Breast epithelium (tissue), 4 donors: ENCODE measurements around the gene MECR. TPM values are rescaled to one million over a fixed set of nuclear protein-coding genes. Genes with fewer than 3 reads are reported as not detected.

ENCODE experiments used
- DNase-seq, 2 donors: peaks; one replicate each; pipeline ENCODE4 v3.0.0-alpha.2; 2019; ENCODE audit warnings: low spot score in 2 of 2
- H3K27ac ChIP-seq, 2 donors: fragments of 200-600 bp; sonication (generic) in 1 of 2; one replicate each; pipeline ENCODE4 v1.5.1; 2016 to 2019; ENCODE audit warnings: mild to moderate bottlenecking in 1 of 2
- H3K27me3 ChIP-seq, 2 donors: fragments of 200-600 bp; sonication (generic) in 1 of 2; one replicate each; pipeline versions ENCODE4 v1.5.1 to v1.6.0; 2017 to 2019; ENCODE audit warnings: control low read depth in 1 of 2, mild to moderate bottlenecking in 1 of 2
- H3K36me3 ChIP-seq: fragments of 200-600 bp; one replicate; pipeline ENCODE4 v1.5.1; 2019
- H3K4me1 ChIP-seq, 2 donors: fragments of 200-600 bp; sonication (generic); one replicate each; pipeline ENCODE4 v1.5.1; 2016 to 2019; ENCODE audit warnings: control low read depth in 1 of 2
- H3K4me3 ChIP-seq, 3 donors: fragments of 200-600 bp; sonication (generic); 1 replicate in 2 of 3; 2 replicates in 1 of 3; pipeline ENCODE4 v1.5.1; 2016 to 2019; ENCODE audit warnings: mild to moderate bottlenecking in 3 of 3, moderate library complexity in 2 of 3
- H3K9me3 ChIP-seq, 2 donors: fragments of 200-600 bp; sonication (generic) in 1 of 2; one replicate each; pipeline ENCODE4 v1.5.1; 2016 to 2019; ENCODE audit warnings: control low read depth in 1 of 2
- CTCF ChIP-seq, 3 donors: fragments of 450-650 bp; IDR thresholded peaks; one replicate each; pipeline ENCODE4 v1.5.1; 2016 to 2017; ENCODE audit warnings: antibody characterized with exemption in 3 of 3, mild to moderate bottlenecking in 3 of 3, moderate library complexity in 3 of 3
- POLR2A ChIP-seq: fragments of 450-650 bp; IDR thresholded peaks from one replicate; pipeline ENCODE4 v1.6.1; 2016; ENCODE audit warnings: antibody characterized with exemption, mild to moderate bottlenecking, moderate library complexity
- POLR2AphosphoS5 ChIP-seq, 3 donors: sonication (generic); formaldehyde crosslinking; IDR thresholded peaks; one replicate each; pipeline ENCODE4 v1.6.1; 2017; ENCODE audit warnings: antibody characterized with exemption in 3 of 3
- intact Hi-C: fragments of 100-400 bp; cut with DNase I; formaldehyde crosslinking; loops from one replicate; pipeline ENCODE4 v1.15.1; 2023; ENCODE audit warnings: low total_unique reads
- total RNA-seq, 3 donors: library from RNA; depleted of rRNA; stranded (reverse); fragments of >200 nt; gene quantifications; one replicate each; pipeline ENCODE4 v1.1.0, GENCODE V29; 2016

The MECR gene
- 10 to 100 TPM; 21.0 to 23.3 (median 21.3) TPM for total RNA-seq

DNA sequence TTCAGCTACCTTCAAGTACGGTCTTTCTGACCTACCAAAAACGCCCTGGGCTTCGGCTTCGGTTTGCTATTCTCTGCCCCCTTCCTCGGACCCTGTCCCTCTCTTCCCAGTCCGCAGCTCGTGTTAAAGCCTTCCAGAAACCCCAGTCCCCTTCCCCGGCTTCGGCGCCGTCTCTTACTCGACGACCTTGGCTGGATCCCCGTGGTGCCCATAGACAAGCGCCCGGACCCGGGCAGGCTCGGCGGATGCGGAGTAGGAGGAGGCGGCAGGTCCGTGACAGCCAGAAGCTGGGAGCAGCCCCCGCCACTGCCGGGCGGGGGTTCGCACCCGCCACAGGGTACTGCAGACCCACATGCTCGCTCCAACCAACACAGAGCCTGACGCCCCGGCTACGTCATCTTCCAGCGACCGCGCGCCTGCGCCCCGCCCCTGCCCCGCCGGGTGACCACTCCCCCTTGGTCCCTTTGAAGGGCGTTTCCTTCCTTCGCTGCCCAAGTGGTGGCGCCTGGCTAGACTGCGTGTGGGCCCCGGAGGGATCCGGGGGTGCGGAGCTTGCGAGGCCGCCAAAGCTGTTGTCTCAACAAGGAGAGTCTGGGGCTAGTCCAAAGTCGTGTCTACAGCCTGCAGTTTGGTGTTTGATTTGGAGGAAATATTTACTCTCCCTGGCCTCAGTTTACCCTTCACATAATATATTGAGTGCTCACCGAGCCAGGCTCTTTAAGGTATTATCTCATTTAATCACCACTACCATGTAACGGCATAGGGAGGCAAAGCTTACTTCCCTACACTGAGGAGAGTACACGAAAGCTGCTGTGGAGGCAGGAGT, at the start of gene MECR:
Gene MECR (minus strand): TSS at position 382 of the 826 bp plus-strand sequence. CDS start 28 bp downstream, at position 354.
- peak within 1 kb of the TSS; percentile 70 to 83 for H3K27ac ChIP-seq
- no peaks in the 10 kb centered on the region for H3K9me3 ChIP-seq
- peak; percentile 64 to 85 (median 77) for TF ChIP-seq POLR2AphosphoS5 (IDR thresholded peaks at IDR 0.05)
- peak; percentile 42 for TF ChIP-seq POLR2A
- no peak for TF ChIP-seq CTCF (IDR thresholded peaks at IDR 0.05)
- peak; percentile 91 to 95 for DNase-seq
- H3K27me3 ChIP-seq = no peaks in the 10 kb centered on the region
- peaks cover 0 to 4% of the 10 kb centered on the region in 2 donors for H3K4me1 ChIP-seq
- intact Hi-C loops = loop anchor here (10.0 kb wide), 1 partner anchor 854 kb away; no protein-coding TSS in a partner anchor
- H3K36me3 ChIP-seq = no peaks in the 10 kb centered on the region
- peak within 1 kb of the TSS; percentile 65 to 73 (median 71) for H3K4me3 ChIP-seq

GRCh38 chr1:29279951-29280391, 49.2 kb upstream of the MECR start:
- TF ChIP-seq POLR2A = no peak
- no peak for TF ChIP-seq CTCF (IDR thresholded peaks at IDR 0.05)
- TF ChIP-seq POLR2AphosphoS5 (IDR thresholded peaks at IDR 0.05) = no peak
- no peaks in the 10 kb centered on the region for H3K9me3 ChIP-seq
- H3K4me3 ChIP-seq = no peak overlapping the region
- no peak overlapping the region for H3K27ac ChIP-seq
- H3K36me3 ChIP-seq = no peaks in the 10 kb centered on the region
- no peaks in the 10 kb centered on the region for H3K27me3 ChIP-seq
- intact Hi-C loops = no loop called here
- no peak for DNase-seq
- H3K4me1 ChIP-seq = no peaks in the 10 kb centered on the region

DNA sequence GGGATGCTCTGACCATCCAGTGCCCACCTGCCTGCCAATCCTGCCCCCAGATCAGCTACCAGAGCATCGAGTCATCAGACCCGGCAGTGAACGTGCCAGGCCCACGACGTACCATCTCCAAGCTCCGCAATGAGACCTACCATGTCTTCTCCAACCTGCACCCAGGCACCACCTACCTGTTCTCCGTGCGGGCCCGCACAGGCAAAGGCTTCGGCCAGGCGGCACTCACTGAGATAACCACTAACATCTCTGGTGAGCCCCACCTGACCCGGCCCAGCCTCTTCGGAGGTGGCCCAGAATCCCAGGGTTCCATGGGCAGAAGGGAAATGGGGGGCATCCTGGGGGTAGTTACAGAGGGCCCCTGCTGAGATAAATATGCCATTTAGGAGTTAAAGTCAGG, 48.7 kb upstream of the MECR start:
- no peak for TF ChIP-seq POLR2AphosphoS5 (IDR thresholded peaks at IDR 0.05)
- TF ChIP-seq POLR2A = no peak
- TF ChIP-seq CTCF (IDR thresholded peaks at IDR 0.05) = no peak
- Histone ChIP-seq H3K4me3 (no peak overlapping the region), H3K4me1 (no peaks in the 10 kb centered on the region), H3K9me3 (no peaks in the 10 kb centered on the region), H3K27ac (no peak overlapping the region), H3K36me3 (no peaks in the 10 kb centered on the region), H3K27me3 (no peaks in the 10 kb centered on the region)
- no peak for DNase-seq
- intact Hi-C loops = no loop called here

DNA sequence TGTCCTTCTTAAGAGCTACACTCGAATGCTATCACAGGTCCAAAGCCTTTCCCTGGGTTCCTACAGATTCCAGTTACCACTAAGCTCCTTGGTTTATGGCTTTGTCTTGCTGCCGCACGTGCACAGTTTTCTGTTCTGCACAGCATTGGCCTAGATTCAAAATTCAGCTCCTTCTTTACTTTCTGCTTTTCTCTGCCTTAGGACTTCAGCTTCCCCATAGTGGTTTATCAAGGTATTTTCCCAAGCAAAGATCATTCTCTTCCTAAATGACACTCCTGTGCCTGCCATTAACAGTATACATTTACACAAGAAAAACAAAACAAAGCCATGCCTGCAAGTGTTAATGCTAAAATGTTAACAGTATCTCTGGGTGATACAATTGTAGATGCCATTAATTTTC, 47.4 kb upstream of the MECR start:
- no peak for TF ChIP-seq POLR2AphosphoS5 (IDR thresholded peaks at IDR 0.05)
- TF ChIP-seq POLR2A = no peak
- no peak for TF ChIP-seq CTCF (IDR thresholded peaks at IDR 0.05)
- no peak for DNase-seq
- Histone ChIP-seq H3K27me3 (no peaks in the 10 kb centered on the region), H3K27ac (no peak overlapping the region), H3K9me3 (no peaks in the 10 kb centered on the region), H3K4me3 (no peak overlapping the region), H3K4me1 (no peaks in the 10 kb centered on the region), H3K36me3 (no peaks in the 10 kb centered on the region)
- intact Hi-C loops = no loop called here

DNA sequence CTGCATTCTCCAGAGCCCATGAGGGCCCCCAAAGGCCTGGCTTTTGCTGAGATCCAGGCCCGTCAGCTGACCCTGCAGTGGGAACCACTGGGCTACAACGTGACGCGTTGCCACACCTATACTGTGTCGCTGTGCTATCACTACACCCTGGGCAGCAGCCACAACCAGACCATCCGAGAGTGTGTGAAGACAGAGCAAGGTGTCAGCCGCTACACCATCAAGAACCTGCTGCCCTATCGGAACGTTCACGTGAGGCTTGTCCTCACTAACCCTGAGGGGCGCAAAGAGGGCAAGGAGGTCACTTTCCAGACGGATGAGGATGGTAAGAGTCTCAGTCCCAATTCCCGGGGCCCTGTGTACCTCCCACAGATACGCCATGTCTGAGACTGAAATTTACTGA, 44.7 kb upstream of the MECR start:
- no peak overlapping the region for H3K27ac ChIP-seq
- no peaks in the 10 kb centered on the region for H3K27me3 ChIP-seq
- H3K4me1 ChIP-seq = peaks cover 0 to 11% of the 10 kb centered on the region in 2 donors
- H3K4me3 ChIP-seq = no peak overlapping the region
- no peaks in the 10 kb centered on the region for H3K36me3 ChIP-seq
- TF ChIP-seq CTCF (IDR thresholded peaks at IDR 0.05) (no peak), POLR2AphosphoS5 (IDR thresholded peaks at IDR 0.05) (no peak), POLR2A (no peak)
- H3K9me3 ChIP-seq = no peaks in the 10 kb centered on the region
- intact Hi-C loops = no loop called here
- DNase-seq = no peak
